CD4-positive, alpha-beta T cell treated with Interleukin-10 for 1 hour (primary cell): ENCODE measurements around the gene POLE.

Experiments used
- DNase-seq: peaks from one replicate; pipeline ENCODE4 v3.0.0-alpha.2; 2020

The POLE gene

DNA sequence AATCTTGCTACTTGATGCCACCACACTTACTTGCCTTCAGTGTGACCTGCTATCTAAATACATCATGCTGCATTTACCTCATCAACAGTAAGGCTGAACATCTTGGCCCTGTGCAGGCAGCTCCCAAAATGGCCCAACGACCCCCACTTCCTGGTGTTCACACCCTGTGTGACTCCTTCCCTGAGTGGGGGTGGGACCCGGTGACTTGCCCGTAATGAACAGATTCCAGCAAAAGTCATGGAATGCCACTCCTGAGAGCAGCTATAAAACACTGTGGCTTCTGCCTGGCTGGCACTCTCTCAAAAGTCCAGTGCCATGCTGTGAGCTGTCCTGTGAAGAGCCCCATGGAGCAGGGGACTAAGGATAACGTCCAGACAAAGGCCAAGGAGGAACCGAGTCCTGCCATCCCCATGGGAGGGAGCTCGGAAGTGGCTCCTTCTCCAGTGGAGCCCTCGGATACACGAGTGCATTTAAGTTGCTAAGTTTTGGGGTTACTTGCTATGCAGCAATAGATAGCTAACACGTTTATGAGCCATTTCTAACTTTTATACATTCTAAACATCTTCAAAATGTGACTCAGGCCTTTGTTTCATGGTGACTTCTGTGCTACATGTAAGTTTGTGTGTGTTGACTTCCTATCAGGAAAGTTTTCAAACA, 35.6 kb downstream of the POLE start:
- DNase-seq = no peak

DNA sequence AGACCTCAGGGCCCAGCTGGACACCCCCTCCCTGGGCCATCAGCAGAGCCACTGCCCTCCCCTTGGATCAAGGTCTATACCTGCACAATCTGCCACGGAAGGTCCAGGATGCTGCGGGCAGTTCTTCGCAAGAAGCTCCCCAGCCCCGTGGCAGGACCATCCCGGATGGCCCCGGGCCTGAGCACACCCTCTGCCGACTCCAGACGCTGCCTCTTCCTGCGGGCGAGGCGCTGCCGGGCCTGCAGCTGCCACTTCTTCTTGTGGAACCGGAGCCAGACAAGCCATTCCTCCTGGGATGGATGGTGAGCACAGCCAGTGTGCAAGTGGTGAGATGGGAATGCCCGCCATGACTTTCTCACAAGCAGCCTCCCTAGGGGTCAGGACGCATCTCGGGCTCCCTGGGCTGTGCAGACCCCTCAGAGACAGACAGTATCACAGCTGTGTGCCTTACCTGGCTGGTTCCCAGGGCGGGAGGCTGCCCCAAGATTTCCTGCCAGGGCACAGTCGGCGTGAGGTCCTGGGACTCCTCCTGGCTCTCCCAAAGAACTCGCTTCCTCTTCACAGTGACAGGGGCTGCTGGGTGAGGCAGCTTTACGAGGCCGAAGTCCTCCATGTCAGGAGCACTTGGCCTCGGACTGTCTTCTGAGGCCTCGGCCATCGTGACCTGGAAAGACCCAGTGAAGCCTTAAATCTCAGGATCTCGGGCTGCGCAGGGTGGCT, 37.8 kb downstream of the POLE start:
- no peak for DNase-seq

GRCh38 chr12:132648616-132649225, 38.4 kb downstream of the POLE start:
- no peak for DNase-seq

- DNase-seq = no peak
Observed at GRCh38 chr12:132647858-132648257, 39.3 kb downstream of the POLE start.

GRCh38 chr12:132646850-132647249, 40.3 kb downstream of the POLE start:
- DNase-seq = no peak

- no peak for DNase-seq
Observed at GRCh38 chr12:132642846-132643835, 44.0 kb downstream of the POLE start.

DNA sequence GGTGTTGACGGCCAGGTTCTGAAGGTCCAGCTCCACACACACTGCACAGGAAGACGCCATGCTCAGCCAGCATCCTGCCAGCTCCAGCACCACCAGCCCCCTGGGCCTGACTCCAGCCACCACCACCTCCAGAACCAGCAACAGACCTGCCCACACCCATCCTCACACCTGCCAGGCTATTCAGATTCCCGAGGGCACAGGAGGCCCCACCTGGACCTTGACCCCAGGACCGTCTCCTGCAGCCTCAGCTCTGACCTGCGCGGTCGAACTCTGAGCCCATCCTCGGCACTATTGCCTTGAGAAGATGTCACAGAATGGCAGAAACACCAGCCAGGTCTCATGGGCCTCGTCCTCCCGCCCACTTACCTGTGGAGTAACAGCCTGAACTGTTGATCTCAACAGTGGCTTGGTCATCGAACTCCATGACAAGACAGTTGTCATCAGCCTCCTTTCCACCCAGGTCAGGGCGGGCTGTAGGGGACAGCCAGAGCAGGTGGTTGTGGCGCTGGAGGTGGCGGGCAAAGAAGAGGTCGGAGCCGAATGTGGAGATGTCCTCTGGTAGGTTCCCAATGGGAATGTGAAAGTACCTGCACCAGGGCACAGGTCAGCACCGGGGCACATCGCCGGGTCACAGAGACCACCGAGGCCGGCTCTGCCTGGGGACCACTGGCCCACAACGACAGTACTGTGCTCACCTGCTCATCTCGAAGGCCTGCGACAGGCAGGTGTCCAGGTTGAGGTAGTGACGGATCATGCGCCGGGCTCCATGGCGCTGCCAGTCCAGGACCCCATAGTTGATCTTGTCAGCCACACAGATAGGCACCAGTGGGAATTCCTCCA, 45.1 kb downstream of the POLE start:
- no peak for DNase-seq

GRCh38 chr12:132640936-132641335, 46.2 kb downstream of the POLE start:
- DNase-seq = no peak

GRCh38 chr12:132639956-132640520, 47.1 kb downstream of the POLE start:
- no peak for DNase-seq

GRCh38 chr12:132638541-132639408, 48.4 kb downstream of the POLE start:
- peak; percentile 6 for DNase-seq

- no peak for DNase-seq
Observed at GRCh38 chr12:132637811-132638210, 49.3 kb downstream of the POLE start.

GRCh38 chr12:132635076-132635955, 51.8 kb downstream of the POLE start:
- DNase-seq = no peak

GRCh38 chr12:132634411-132634990, 52.6 kb downstream of the POLE start:
- no peak for DNase-seq

DNA sequence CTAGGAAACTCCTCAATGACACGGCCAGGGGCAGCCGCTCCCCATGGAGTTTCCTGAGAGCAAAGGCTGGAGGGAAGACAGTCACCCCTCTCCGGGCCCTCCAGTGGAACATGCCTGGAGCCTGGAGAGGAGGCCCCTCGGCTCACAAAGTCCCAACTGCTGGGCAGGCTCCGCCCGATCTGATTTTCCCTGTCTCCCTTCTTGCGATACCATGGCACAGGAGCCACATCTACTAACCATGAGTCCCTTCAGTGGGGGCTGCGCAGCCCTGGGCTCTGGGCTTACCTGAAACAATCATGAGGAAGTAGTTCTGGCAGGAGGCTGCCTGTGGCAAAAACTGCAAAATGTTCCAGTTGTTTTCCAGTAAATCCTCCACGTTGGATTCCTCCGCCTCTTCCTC, 53.2 kb downstream of the POLE start:
- DNase-seq = no peak

GRCh38 chr12:132633398-132633797, 53.7 kb downstream of the POLE start:
- no peak for DNase-seq

- DNase-seq = no peak
Observed at GRCh38 chr12:132632521-132633228, 54.5 kb downstream of the POLE start.

DNA sequence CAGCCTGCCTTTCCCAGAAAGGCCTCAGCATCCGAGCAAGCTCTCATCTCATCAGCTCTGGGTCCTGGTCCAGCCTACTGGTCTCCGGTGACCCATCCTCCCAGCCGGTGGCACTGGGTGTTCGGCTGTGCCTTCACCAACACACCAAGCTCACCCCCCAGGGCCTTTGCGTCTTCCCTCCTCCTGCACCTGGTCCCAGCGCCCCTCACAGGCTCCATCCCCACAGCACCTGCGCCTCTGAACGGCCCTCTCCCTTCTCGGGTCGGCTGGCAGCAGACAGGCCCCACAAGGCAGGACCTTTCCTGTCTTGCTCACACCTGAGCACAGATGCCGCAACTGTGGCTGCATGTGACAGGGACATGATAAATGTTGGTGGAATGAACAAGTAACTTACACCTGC, 55.5 kb downstream of the POLE start:
- no peak for DNase-seq

- DNase-seq = no peak
Observed at GRCh38 chr12:132630672-132631071, 56.5 kb downstream of the POLE start.

- DNase-seq = no peak
Observed at GRCh38 chr12:132629330-132629729, 57.8 kb downstream of the POLE start.
